Body of pancreas (tissue), 4 donors: ENCODE measurements around the gene IQGAP2. TPM values are rescaled to one million over a fixed set of nuclear protein-coding genes. Genes with fewer than 3 reads are reported as not detected.

Source experiments
- ATAC-seq: fragments of 150-250 bp; one replicate; pipeline ENCODE4 v1.9.1; 2016
- DNase-seq, 4 donors: peaks; one replicate each; pipeline ENCODE4 v3.0.0-alpha.2; 2019
- H3K27ac ChIP-seq, 4 donors: fragments of 200-600 bp; sonication (generic); 1 replicate in 3 of 4; 2 replicates in 1 of 4; pipeline versions ENCODE4 v1.5.1 to v1.6.1; 2016 to 2019; ENCODE audit warnings: mild to moderate bottlenecking in 1 of 4, mixed read lengths in 1 of 4, moderate library complexity in 1 of 4
- H3K27me3 ChIP-seq, 2 donors: fragments of 200-600 bp; sonication (generic); one replicate each; pipeline ENCODE4 v1.6.0; 2016; ENCODE audit warnings: mild to moderate bottlenecking in 1 of 2
- H3K36me3 ChIP-seq, 2 donors: fragments of 200-600 bp; sonication (generic); replicated peaks in 1 of 2; 2 replicates each; pipeline ENCODE4 v1.5.1; 2016; ENCODE audit warnings: low read depth in 2 of 2; ENCODE audit not compliant: insufficient read depth in 1 of 2
- H3K4me1 ChIP-seq: fragments of 200-600 bp; sonication (generic); one replicate; pipeline ENCODE4 v1.6.0; 2016
- H3K4me3 ChIP-seq, 2 donors: fragments of 200-600 bp; sonication (generic); 1 replicate in 1 of 2; 2 replicates in 1 of 2; pipeline ENCODE4 v1.5.1; 2016 to 2019
- H3K9me3 ChIP-seq, 3 donors: fragments of 200-600 bp; sonication (generic); 1 replicate in 2 of 3; 2 replicates in 1 of 3; pipeline ENCODE4 v1.5.1; 2016
- POLR2A ChIP-seq, 3 donors: fragments of 450-650 bp; IDR thresholded peaks; one replicate each; pipeline ENCODE4 v1.6.1; 2016; ENCODE audit warnings: antibody characterized with exemption in 3 of 3, mild to moderate bottlenecking in 2 of 3
- WGBS, 2 donors: methylation state at CpG; one replicate each; pipeline ENCODE4 v1.1.5; 2017; 5-methylcytosine and 5-hydroxymethylcytosine counted together
- intact Hi-C: fragments of 100-400 bp; cut with DNase I; formaldehyde crosslinking; loops from one replicate; pipeline ENCODE4 v1.15.1; 2023
- total RNA-seq, 2 donors: library from RNA; depleted of rRNA; stranded (reverse); fragments of >200 nt; gene quantifications; one replicate each; pipeline ENCODE4 v1.1.0, GENCODE V29; 2016
- TF ChIP-seq, protein P1 (sequence below), 7 experiments: fragments of 450-650 bp in 4 of 7; fragments of 200-600 bp in 3 of 7; sonication (generic) in 3 of 7; IDR thresholded peaks; one replicate each; pipeline ENCODE4 v1.5.1; 2016 to 2019; ENCODE audit warnings: antibody characterized with exemption in 7 of 7

Gene IQGAP2
- total RNA-seq, 2 donors from 2014 or later: 41.2 to 49.5 TPM

DNA sequence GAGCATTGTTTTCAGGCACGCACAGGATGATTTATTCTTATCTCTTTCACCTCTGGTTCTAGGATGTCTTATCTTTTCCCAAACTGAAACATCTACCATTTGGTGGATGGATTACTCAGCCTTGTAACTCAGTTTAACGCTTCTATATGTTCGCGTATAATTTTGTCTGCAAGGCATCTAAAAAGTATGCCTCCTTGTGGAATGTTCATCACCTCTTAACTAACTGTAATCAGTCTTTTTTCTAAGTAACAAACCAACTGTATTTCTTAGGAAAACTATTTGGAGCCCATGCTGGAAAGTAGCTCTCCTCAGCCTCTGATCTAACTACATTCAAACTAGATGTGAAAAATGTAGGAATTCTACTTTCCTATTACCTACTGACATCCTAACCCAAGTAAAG lies 231.6 kb downstream of the IQGAP2 start:
- intact Hi-C loops: no loop called here
- Histone ChIP-seq H3K36me3 (peaks cover 0 to 3% of the 10 kb centered on the region in 2 donors), H3K4me3 (no peak overlapping the region), H3K27ac (no peak overlapping the region), H3K9me3 (no peaks in the 10 kb centered on the region), H3K27me3 (no peaks in the 10 kb centered on the region), H3K4me1 (no peaks in the 10 kb centered on the region)
- DNase-seq (no peak), ATAC-seq (no peak)
- 47 to 95% methylated on average over 4 of the region's 4 CpGs for WGBS, 2 donors
- no peak for TF ChIP-seq POLR2A (IDR thresholded peaks at IDR 0.05)
- TF ChIP-seq, protein P1, sequence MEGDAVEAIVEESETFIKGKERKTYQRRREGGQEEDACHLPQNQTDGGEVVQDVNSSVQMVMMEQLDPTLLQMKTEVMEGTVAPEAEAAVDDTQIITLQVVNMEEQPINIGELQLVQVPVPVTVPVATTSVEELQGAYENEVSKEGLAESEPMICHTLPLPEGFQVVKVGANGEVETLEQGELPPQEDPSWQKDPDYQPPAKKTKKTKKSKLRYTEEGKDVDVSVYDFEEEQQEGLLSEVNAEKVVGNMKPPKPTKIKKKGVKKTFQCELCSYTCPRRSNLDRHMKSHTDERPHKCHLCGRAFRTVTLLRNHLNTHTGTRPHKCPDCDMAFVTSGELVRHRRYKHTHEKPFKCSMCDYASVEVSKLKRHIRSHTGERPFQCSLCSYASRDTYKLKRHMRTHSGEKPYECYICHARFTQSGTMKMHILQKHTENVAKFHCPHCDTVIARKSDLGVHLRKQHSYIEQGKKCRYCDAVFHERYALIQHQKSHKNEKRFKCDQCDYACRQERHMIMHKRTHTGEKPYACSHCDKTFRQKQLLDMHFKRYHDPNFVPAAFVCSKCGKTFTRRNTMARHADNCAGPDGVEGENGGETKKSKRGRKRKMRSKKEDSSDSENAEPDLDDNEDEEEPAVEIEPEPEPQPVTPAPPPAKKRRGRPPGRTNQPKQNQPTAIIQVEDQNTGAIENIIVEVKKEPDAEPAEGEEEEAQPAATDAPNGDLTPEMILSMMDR (IDR thresholded peaks at IDR 0.05): no peak

DNA sequence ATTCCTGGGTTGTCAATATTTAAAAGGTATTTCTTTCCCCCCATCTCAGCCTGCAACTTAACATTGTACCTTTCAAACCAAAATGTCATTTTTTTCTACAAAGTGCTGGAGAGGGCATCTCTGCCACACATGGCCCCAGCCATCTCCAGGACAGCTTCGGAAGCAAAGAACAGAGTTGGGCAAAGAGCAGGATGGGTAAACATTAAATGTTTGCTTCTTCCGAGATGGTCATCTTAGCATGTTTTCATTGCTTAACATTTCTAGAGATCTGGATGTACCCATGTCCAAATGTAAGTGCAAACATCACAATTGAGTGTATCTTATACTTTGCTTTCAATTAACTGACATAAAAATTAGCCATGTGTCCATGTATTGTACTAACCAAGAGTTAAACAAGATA lies 234.4 kb downstream of the IQGAP2 start:
- intact Hi-C loops: no loop called here
- H3K4me3 ChIP-seq: no peak overlapping the region
- H3K27ac ChIP-seq: no peak overlapping the region
- H3K36me3 ChIP-seq: peaks cover 0 to 7% of the 10 kb centered on the region in 2 donors
- no peaks in the 10 kb centered on the region for H3K9me3 ChIP-seq
- H3K4me1 ChIP-seq: no peaks in the 10 kb centered on the region
- WGBS, 2 donors: 56 to 66% methylated on average over 2 of the region's 2 CpGs
- H3K27me3 ChIP-seq: no peaks in the 10 kb centered on the region
- TF ChIP-seq, protein P1 (IDR thresholded peaks at IDR 0.05): no peak
- no peak for TF ChIP-seq POLR2A (IDR thresholded peaks at IDR 0.05)
- ATAC-seq (no peak), DNase-seq (no peak)

DNA sequence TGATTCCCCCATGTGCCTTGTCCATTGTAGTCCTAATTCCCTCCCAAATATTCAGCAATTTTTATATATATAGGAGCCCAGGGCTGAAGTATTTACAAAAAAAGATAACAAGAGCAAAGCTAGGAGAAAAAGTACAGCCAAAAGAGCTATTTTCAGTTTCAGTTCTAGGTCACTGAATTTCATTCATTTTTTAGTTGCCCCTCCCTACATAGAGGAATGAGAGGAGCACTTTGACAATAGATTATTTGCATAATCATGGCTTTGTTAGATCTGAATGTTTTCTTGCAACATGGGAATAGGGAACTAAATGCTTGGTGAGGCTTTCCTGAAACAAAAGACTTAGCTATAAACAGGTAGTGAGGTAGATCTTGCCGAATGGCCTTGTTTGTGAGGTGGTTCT lies 235.4 kb downstream of the IQGAP2 start:
- TF ChIP-seq, protein P1 (IDR thresholded peaks at IDR 0.05): no peak
- TF ChIP-seq POLR2A (IDR thresholded peaks at IDR 0.05): no peak
- H3K27me3 ChIP-seq: no peaks in the 10 kb centered on the region
- H3K4me1 ChIP-seq: no peaks in the 10 kb centered on the region
- DNase-seq (no peak), ATAC-seq (no peak)
- H3K27ac ChIP-seq: no peak overlapping the region
- 76 to 88% methylated on average over 1 of the region's 1 CpG for WGBS, 2 donors
- no peaks in the 10 kb centered on the region for H3K9me3 ChIP-seq
- no peak overlapping the region for H3K4me3 ChIP-seq
- H3K36me3 ChIP-seq: peaks cover 0 to 10% of the 10 kb centered on the region in 2 donors
- intact Hi-C loops: no loop called here

DNA sequence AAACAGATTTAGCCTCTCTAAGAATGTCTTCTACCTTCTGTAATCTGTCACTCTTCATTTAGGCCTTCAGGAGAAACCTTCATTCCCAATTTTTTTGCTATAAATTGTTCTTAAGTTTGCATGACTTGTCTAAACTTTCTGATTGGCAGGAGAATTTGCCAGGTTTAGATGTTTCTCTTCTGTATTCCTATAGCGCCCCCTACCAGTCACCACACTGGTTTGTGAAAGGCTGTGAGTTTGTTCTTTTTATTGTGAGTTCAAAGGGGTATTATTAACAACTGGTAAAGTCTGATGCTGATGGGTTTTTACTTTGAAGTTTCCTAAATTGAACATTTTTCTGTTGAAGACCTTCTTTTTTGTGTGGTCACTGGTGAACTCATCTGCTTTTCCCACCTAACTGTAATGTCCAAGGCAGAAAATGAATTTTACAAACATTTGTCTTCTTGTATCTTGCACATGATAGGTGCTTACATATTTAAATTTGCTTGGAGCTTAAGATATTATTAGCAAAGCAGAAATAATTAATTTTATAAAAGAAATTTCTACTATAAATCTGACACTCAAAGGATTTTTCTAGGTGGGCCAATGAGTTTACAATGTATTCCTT lies 238.5 kb downstream of the IQGAP2 start:
- Histone ChIP-seq H3K27me3 (no peaks in the 10 kb centered on the region), H3K4me1 (no peaks in the 10 kb centered on the region), H3K9me3 (no peaks in the 10 kb centered on the region), H3K4me3 (no peak overlapping the region), H3K27ac (no peak overlapping the region), H3K36me3 (peaks cover 0 to 11% of the 10 kb centered on the region in 2 donors)
- ATAC-seq: peak; percentile 50
- no peak for TF ChIP-seq POLR2A (IDR thresholded peaks at IDR 0.05)
- TF ChIP-seq, protein P1 (IDR thresholded peaks at IDR 0.05): peak; percentile 16 to 76 (median 68)
- WGBS, 2 donors: 16 to 29% methylated on average over 1 of the region's 1 CpG
- DNase-seq: peak; percentile 58 to 79 (median 68)
- intact Hi-C loops: no loop called here
